WERI-Rb-1 (cell line): ENCODE measurements around the gene IGFBP3.

Experiments
- DNase-seq: peaks from one replicate; pipeline ENCODE4 v3.0.0-alpha.2; 2020
- H3K27ac ChIP-seq: fragments of 250-450 bp; sonication (Bioruptor Pico); 2 replicates; pipeline ENCODE4 v1.5.1; 2020; ENCODE audit warnings: mild to moderate bottlenecking, moderate library complexity
- H3K27me3 ChIP-seq: fragments of 250-450 bp; sonication (Bioruptor Pico); 2 replicates; pipeline ENCODE4 v1.5.1; 2021; ENCODE audit warnings: mild to moderate bottlenecking, low read depth, moderate library complexity; ENCODE audit not compliant: insufficient read depth, severe bottlenecking
- H3K36me3 ChIP-seq: fragments of 250-450 bp; sonication (Bioruptor Pico); 2 replicates; pipeline ENCODE4 v1.5.1; 2020; ENCODE audit warnings: mild to moderate bottlenecking, moderate library complexity
- H3K4me3 ChIP-seq: 2 replicates; pipeline ENCODE4 v1.5.1; 2011; ENCODE audit warnings: low read depth, mild to moderate bottlenecking, control low read depth, low read length
- H3K9me3 ChIP-seq: fragments of 250-450 bp; sonication (Bioruptor Pico); 2 replicates; pipeline ENCODE4 v1.5.1; 2021; ENCODE audit warnings: mild to moderate bottlenecking, moderate library complexity; ENCODE audit not compliant: severe bottlenecking
- TF ChIP-seq, protein P1 (sequence below): IDR thresholded peaks from 2 replicates; pipeline ENCODE4 v1.5.1; 2011; ENCODE audit warnings: low read depth, mild to moderate bottlenecking, control low read depth, inconsistent platforms, low read length

The IGFBP3 gene

DNA sequence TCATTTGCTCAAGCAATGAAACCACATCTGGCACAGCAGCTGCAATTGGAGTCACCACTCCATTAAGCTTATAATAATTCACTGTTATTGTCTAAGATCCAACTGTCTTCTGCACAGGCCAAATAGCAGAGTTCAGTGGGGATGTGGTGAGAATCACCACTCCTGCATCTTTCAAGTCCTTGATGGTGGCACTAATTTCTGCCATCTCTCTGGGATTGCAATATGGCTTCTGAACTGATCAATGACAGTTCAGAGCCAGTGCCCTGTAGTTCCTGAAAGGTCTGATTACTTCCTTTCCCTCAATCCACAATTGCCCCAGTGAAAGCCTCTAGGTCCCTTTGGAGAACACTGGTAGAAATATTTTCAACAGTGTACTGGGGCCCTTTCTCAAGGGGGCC lies 26.4 kb downstream of the IGFBP3 start:
- DNase-seq: no peak
- H3K27ac ChIP-seq: no peak overlapping the region
- peaks cover 18% of the 10 kb centered on the region for H3K27me3 ChIP-seq
- H3K4me3 ChIP-seq: no peak overlapping the region
- no peaks in the 10 kb centered on the region for H3K36me3 ChIP-seq
- no peaks in the 10 kb centered on the region for H3K9me3 ChIP-seq
- TF ChIP-seq, protein P1, sequence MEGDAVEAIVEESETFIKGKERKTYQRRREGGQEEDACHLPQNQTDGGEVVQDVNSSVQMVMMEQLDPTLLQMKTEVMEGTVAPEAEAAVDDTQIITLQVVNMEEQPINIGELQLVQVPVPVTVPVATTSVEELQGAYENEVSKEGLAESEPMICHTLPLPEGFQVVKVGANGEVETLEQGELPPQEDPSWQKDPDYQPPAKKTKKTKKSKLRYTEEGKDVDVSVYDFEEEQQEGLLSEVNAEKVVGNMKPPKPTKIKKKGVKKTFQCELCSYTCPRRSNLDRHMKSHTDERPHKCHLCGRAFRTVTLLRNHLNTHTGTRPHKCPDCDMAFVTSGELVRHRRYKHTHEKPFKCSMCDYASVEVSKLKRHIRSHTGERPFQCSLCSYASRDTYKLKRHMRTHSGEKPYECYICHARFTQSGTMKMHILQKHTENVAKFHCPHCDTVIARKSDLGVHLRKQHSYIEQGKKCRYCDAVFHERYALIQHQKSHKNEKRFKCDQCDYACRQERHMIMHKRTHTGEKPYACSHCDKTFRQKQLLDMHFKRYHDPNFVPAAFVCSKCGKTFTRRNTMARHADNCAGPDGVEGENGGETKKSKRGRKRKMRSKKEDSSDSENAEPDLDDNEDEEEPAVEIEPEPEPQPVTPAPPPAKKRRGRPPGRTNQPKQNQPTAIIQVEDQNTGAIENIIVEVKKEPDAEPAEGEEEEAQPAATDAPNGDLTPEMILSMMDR: no peak

DNA sequence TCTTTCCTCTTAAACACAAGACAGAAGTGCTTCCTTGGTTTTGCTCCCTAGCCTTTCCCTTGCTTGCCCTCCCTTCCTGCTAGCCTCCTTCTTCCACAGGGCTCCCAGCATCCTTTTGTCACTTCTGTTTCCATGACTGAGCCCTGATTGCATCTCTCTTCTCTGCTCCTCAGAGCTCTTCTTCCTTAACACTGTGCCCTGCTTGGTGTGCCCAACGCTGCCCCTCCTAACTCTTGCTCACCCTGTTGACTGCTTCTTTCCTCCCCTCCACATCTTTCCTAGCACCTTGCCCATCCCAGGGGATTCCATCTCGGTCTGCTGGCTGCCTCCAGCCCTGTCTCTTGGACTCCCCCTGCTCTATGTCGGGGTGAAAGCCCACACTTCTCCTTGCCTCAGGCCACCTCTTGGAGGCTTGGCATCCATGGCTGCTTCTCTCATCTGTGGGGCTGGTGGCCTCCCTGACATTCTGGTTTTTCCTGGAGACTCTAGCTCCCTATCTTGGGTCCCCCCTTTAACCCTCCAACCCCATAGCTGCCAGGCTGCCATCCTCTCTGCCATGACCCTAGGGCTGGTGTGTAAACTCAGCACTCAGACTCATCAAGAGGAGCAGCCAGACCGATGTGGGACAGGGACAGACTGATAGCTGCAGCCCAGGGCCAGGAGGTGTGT lies 26.9 kb downstream of the IGFBP3 start:
- peaks cover 23% of the 10 kb centered on the region for H3K27me3 ChIP-seq
- TF ChIP-seq, protein P1: no peak
- DNase-seq: no peak
- no peak overlapping the region for H3K4me3 ChIP-seq
- no peaks in the 10 kb centered on the region for H3K9me3 ChIP-seq
- no peaks in the 10 kb centered on the region for H3K36me3 ChIP-seq
- no peak overlapping the region for H3K27ac ChIP-seq

DNA sequence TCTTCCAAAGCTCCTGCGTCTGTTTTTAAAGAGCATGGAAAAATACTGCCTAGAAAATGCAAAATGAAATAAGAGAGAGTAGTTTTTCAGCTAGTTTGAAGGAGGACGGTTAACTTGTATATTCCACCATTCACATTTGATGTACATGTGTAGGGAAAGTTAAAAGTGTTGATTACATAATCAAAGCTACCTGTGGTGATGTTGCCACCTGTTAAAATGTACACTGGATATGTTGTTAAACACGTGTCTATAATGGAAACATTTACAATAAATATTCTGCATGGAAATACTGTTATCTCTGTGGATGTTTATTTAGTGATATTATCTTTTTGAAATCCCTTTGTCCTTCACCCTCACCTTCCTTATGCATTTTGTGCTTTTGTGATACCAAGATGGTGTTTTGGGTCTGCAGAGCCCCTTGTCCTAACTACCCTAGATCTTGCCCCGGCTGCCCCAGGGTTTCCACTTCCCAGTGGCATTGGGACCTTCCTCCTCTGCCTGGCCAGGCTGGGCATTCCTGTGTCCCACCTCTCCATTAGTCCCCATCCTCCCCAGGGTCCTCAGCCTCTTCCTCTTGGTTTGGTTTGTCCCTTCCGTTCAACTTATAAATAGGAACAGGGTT lies 27.6 kb downstream of the IGFBP3 start:
- H3K36me3 ChIP-seq: no peaks in the 10 kb centered on the region
- H3K9me3 ChIP-seq: no peaks in the 10 kb centered on the region
- no peak for DNase-seq
- no peak overlapping the region for H3K4me3 ChIP-seq
- peaks cover 28% of the 10 kb centered on the region for H3K27me3 ChIP-seq
- TF ChIP-seq, protein P1: no peak
- no peak overlapping the region for H3K27ac ChIP-seq

DNA sequence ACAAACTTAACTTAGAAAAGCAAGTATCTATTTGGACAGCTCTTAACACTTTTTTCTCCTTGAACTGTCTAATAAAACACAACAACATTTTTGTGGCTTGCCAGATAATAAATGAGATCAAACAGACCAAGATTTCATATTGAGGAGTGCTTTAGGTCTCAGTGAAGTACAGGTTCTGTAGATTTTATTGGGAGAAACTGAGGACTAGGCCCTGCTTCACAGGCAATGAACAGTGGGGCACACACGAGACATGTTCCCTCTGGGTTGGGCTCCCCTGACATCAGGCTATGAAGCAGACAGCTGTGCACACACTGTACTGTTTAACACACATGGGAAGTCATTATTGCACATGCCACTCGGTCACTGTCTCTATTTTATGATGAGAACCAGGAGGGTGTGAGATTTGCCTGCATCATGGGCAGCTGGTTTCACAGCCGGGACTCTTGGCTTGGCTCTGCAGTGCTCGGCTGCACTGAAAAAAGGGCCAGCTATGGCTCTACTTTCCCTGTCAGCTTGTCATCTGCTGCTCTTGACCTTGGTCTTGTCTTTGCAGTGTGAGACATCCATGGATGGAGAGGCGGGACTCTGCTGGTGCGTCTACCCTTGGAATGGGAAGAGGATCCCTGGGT lies 28.6 kb downstream of the IGFBP3 start:
- DNase-seq: no peak
- no peaks in the 10 kb centered on the region for H3K9me3 ChIP-seq
- no peak overlapping the region for H3K27ac ChIP-seq
- no peak overlapping the region for H3K4me3 ChIP-seq
- H3K36me3 ChIP-seq: no peaks in the 10 kb centered on the region
- TF ChIP-seq, protein P1: no peak
- H3K27me3 ChIP-seq: peaks cover 37% of the 10 kb centered on the region

DNA sequence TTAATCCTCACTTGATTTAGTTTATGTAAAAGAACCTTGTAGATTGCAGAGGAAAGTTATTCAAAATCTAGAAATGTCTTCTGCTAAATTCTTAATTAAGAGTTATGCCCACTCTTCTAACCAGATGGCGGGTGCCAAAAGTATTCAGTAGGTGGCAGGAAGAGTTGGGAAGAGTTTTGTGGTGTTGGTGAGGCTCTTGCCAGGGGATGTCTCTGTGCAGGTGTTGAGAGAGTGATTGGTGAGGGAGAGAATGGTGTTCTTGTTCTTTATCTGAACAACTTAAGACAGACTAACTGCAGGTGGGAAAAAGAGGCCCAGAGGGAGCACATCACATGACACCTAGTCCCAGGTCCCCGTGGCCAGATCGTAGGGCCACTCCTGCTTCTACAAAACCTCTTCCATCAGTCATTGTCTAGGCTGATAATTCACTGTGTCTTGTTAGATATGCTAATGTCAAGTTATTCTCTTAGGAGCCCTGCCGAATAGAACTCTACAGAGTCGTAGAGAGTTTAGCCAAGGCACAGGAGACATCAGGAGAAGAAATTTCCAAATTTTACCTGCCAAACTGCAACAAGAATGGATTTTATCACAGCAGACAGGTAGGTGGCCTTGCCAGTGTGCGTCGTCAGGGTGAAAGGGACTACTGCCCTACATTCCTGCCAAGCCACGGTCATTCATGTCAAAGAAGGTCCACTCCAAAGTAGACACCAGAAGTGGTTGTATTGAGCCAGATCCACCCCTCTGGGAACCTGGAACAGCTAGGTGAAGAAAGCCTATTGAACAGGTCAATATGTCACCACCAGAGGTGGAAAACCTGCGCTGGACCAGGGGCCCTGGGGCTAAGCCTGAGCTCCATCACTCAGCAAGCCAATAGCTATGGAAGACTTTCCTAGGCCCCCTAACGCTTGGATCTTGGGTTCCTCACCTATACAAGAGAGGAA lies 29.3 kb downstream of the IGFBP3 start:
- DNase-seq: no peak
- H3K36me3 ChIP-seq: no peaks in the 10 kb centered on the region
- H3K27ac ChIP-seq: no peak overlapping the region
- H3K9me3 ChIP-seq: no peaks in the 10 kb centered on the region
- TF ChIP-seq, protein P1: no peak
- H3K27me3 ChIP-seq: peaks cover 43% of the 10 kb centered on the region
- H3K4me3 ChIP-seq: no peak overlapping the region
